Activated CD4-positive, alpha-beta T cell treated with anti-CD3 and anti-CD28 coated beads, Interleukin-2, amount 50 U/mL, for 24 hours (primary cell): ENCODE data around the gene PAXX.

Experiments used
- DNase-seq, 2 donors: peaks; one replicate each; pipeline ENCODE4 v3.0.0-alpha.2; 2020; ENCODE audit warnings: low read depth in 1 of 2, low spot score in 1 of 2

PAXX gene

DNA sequence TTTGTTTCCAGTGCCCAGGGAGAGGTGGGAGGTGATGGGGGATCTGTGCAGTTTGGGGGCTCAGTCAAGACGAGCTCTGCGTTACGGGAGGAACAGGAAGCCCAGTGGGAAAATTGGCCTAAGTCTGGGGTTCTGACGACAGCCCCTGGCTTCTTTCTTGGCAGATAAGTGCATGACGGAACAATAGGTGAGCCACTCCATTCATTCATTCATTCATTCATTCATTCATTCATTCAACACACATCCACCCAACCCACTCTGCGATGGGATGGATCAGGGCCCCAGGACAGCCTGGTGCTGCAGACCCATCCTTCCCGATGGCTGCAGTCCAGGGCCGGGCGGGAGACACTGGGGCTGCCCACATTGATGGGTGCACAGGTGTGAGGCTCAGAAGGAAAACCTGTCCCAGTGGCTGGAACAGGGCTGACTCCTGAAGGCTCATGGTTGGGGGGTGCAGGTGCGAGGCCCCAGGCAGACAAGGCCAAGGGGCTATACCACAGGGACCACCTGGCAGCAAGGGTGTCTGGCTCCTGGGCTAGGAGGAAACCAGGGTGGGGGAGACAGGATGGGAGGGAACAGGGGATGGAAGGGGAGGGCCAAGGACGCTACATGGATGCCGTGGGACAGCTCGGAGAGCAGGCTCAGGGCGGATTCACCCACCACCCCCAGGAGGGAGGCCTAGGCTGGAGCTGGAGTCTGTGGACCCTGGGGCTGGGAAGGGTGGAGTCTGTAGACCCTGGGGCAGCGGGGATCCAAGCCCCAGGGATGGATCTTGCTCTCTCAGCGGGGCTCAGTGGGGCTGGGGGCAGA lies 11.3 kb upstream of the PAXX start:
- no peak for DNase-seq

DNA sequence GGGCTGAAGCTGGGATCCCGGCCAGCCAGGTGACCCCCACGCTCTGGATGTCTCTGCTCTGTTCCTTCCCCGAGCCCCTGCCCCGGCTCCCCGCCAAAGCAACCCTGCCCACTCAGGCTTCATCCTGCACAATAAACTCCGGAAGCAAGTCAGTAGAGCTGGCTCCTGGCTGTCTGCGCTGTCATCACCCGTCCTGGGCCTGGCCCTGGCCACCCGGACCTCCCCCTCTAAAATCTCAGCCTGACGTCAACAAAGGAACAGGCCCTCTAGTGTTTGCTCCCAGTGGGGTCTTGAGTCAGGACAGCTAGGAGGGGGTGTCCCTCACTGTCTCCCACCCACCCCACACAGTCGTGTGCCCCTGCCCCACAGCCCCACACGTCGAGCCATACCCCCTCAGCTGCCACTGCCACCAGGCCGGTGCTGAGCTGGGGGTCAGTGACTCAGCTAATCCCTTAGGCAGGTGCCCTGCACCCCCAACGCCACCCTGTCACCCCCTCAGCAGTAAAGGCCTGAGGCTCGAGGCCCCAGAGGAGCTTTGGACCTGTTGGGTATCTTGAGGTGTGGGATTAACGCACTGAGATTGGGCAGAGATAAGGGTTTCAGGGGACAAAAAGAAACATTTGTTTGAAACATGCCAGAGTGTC lies 10.5 kb upstream of the PAXX start:
- no peak for DNase-seq

DNA sequence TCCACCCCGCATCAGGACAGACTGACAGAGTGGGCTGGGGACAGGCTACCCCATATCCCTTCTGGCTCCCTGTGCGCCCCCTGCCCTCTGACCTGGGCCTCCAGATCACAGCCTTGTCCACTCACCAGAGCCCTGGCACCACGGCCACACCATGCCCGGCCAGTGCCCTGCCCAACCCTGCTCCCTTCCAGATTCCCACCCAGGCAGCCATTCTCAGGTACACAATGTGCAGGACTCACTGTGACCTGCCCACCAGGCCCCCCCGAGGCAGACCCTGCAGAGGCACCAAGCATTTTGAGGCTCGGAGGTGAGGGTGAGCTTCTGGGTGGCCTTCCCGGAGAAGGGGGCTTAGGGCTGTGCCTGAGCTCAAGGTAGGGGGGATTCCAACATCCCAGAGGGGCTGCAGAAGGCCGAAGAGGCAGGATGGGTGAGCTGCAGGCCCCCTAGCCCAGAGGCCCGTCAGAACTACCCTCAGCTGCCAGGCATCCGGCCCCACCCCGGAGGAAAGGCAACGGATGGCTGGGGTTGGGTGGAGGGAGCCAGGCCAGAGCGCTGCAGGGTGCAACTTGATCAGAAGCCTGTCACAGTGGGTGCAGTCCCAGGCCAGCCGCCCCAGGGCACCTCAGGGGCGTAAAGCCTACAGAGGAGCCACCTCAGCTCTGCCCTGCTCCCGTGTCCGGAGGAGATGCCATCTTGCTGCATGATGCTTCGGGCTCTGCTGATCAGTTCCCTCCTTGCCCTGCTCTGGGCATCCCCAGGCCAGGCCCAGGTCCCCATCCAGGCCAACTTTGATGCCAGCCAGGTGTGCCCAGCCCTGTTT lies 9.8 kb upstream of the PAXX start, which contains the start of gene LCNL1:
Gene LCNL1 (plus strand): TSS at position 762 of the 820 bp plus-strand sequence. CDS start 594 bp downstream, outside the sequence.
- DNase-seq, result no peak

DNA sequence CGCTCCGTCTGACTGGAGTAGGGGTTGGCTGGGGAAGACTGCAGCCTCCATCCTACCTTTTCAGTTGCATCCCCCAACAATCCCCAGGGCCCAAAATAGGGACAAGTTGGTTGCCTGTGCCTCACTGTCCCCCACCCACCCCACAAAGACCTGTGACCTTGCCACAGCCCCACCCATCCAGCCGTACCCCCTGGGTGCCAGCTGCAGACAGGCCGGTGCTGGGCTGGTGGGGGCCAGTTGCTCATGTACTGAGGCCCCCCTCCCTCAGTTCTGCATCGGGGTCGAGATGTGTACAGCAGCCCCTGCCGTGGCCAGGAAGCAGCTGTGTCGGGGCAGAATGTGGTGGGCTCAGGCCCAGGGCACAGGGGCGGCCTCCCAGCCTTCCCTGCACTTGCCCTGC lies 9.1 kb upstream of the PAXX start:
- no peak for DNase-seq

DNA sequence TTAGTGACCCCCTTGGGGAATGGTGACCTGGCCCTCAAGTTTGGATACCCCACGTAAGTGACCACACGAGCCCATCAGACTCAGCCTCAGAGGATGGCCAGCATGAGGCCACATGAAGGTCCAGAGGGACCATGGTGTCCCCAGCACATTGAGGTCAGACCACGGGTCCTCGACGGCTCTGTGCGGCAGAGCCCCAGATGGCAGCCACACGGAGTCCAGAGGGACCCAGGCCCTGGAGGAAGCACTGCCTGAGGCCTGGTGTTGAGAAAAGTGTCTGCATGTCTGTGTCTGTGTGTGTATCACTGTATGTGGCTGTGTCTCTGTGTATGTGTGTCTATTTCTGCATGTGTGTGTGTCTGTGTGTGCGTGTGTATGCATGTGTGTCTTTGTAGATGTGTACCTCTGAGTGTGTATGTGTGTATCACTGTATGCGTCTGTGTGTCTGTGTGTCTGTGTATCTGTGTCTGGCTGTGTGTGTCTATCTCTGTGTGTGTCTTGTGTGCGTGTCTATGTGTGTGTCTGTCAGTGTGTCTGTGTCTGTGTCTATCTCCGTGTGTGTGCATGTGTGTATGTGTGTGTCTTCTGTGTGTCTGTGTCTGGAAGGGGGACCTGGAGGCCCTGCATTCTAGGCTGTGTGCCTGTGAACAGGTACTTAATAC lies 8.4 kb upstream of the PAXX start:
- no peak for DNase-seq

DNA sequence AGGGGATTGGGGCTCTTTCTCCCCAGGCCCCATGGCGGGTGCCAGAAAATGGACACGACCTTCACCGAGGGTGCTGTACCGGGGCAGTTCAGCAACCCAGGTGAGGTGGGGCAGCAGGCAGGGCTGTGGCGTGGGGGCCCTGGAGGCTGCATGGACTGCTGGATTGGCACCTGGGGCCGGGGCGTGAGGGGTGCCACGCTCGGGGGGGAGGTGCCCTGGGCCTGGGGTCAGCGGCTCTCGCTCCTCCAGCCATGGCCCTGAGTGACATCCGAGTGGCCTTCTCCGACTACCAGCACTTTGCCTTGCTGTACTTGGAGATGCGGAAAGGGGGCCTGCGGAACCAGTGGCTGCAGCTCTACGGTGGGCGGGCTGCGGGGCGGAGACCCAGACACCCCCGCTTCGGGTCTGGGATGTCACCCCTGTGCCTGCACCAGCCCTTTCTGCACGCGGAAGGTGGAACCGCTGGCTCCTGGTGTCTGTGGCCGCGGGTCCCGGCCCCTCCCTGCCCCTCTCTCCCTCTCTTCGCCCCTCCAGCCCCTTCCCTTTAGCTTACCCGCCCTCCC lies 7.7 kb upstream of the PAXX start:
- no peak for DNase-seq

DNA sequence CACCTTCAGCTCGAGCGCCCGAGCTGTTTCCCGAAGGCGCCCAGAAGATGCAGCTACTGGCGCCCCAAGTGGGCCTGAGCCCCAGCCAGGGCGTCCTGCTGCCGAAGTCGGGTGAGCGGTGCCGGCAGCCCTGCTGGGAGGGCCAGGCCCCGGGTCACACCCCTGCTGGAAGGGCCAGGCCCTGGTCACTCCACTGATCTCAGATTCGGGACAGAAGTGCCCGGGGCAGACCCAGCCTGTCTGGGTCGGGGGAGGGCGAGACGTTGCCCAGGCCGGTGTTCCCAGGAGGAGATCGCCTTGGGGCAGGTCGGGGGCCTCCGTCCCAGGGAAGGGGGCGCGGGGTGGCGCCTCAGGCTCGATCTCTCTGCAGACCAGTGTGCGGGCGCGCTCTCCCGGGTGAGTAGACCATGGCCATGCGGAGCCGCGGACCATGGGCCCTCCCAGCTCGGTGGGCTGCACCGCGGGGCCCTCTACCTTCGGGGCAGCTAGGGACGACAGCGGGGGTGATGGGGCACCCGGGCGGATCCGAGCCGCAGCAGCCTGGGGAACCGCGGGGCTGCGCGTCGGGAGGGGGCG lies 7.1 kb upstream of the PAXX start:
- no peak for DNase-seq

DNA sequence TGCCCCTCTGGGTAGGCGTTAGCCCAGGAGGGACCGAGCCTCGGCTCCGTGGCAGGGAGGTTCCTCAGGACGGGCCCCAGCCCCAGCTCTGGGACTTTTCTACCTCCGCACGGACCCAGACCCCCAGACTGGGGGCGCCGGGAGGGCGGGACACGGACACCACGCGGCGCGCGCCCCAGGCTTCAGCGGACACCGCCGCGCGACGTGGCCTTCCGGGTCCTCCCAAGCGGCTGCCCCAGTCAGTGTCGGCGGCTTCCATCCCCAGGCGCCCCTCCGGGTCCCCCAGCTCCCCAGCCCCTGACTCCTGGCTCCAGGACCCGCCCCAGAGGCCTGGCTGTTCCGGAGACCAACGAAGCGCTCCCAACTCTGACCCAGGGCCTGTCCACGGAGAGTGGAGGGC lies 6.4 kb upstream of the PAXX start:
- DNase-seq, result no peak

DNA sequence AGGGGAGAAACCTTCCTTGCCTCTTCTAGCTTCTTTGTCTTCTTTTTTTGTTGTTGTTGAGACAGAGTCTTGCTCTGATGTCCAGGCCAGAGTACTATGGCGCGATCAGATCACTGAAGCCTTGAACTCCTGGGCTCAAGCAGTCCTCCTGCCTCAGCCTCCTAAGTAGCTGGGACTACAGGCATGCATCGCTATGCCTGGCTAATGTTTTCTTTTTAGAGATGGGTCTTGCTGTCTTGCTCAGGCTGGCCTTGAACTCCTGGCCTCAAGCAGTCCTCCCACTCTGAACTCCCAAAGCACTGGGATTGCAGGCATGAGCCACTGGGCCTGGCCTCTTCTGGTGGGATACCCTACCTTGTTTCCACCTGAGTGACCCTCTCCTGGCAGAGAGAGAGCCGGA lies 3.4 kb upstream of the PAXX start:
- DNase-seq, result no peak

DNA sequence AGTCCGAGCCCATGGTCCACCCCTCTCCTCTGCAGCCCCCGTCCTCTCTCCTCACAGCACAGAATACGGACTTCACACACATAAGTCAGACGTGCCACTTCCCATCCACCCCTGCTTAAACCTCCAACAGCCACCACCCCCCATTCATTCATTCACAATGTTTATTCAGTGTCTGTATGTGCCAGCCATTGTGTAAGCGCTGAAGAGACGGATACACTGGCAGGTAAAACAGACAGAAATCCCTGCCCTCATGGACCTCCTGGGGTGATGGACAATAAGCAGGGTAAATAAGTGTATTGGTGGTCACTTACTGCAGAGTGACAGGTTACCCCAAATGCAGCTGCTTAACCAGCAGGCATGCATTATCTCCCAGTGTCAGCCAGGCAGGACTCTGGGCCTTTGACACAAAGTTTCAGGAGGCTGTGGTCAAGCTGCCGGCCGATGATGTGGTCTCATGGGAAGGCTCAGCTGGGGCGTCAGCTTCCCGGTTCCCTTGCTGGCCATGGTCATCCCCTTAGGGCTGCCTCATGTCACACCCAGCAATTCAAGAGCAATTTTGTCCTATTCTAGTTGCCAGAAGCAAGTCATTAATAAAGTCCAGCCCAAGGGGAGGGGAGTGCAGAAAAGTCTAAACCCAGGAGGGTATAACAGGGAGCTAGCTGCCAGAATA lies 1.8 kb upstream of the PAXX start:
- DNase-seq, result no peak

DNA sequence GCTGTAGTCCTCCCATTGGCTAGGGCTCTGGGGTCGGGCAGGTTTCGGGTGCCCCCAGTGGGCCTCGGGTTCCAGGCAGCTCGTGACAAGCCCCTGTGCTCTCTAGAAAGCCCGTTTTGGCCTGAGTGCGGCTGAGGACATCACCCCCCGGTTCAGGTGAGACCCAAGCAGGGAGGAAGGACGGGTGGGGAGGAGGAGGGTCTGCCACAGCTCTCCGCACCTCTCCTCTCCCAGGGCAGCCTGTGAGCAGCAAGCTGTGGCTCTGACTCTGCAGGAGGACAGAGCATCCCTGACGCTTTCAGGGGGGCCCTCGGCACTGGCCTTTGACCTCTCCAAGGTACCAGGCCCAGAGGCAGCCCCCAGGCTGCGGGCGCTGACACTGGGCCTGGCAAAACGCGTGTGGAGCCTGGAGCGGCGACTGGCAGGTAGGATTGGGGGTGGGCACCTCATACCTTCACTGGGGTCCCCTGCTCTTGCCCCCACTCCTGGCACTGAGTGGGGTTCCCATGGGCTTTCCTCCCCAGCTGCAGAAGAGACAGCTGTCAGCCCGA lies 672 bp downstream of the PAXX start:
- no peak for DNase-seq

DNA sequence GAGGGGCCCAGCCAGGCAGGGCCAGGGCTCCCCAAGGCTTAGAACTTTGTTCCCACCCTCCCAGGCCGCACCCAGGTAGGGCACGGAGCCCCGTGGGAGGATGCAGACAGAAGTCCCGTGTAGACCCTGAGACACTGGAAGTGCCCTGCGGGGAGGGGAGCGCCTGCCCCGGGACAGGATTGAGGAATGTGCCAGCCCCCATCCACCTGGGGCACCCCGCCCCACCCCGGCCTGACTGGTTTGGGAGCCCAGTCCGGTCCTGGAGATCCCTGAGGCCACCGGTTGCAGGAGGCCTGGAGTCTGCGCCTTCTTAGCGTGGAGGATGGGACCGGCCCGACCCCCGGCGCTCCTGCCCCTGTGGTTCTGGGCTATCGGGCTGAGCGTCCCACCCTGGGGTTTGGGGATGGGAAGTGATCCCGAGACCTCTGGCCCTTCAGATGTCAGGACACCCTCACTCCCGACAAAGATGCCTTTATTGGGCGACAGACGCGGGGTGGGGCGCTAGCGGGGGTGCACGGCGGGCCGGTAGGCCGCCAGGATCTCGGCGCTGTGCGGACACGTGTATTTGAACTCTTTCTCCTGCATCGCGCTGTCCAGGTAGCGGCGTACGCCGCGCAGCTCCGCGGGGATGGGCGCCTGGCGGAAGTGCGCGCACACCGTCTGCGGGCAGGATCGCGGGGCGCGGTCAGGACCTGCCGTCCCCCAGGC lies 2.1 kb downstream of the PAXX start:
- DNase-seq, result no peak

DNA sequence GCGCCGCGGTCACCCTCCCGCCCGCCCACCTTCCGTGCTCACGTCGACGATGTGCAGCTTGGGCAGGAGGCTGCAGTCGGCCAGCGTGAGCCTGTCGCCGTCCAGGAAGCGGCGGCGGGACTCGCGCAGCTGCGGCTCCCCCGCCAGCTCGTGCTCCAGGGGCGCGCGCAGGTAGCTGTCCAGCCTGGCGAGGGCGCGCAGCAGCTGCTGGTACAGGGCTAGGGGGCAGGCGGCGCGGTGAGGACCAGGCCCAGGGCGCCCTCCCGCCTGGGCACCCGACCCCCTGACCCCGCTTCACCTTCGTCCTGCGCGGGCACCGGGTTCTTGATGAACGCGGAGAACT lies 2.6 kb downstream of the PAXX start:
- no peak for DNase-seq

DNA sequence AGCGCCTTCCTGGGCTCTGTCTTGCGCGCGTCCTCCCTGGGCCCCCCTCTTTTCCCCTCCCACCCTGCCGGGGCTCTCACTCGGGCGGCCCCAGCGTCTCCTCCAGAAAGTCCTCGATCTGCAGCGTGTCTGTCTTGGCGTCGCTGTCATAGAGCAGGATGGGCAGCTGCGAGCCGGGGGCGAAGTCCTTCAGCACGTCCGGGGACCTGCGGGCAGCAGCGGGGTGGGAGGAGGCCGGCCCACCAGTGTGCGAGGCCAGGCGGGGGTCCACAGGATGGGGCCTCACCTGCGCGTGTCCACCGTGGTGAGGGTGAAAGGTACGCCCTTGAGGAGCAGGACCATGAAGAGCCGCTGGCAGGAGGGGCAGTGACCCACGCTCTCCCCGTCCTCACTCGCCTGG lies 3.1 kb downstream of the PAXX start:
- no peak for DNase-seq

DNA sequence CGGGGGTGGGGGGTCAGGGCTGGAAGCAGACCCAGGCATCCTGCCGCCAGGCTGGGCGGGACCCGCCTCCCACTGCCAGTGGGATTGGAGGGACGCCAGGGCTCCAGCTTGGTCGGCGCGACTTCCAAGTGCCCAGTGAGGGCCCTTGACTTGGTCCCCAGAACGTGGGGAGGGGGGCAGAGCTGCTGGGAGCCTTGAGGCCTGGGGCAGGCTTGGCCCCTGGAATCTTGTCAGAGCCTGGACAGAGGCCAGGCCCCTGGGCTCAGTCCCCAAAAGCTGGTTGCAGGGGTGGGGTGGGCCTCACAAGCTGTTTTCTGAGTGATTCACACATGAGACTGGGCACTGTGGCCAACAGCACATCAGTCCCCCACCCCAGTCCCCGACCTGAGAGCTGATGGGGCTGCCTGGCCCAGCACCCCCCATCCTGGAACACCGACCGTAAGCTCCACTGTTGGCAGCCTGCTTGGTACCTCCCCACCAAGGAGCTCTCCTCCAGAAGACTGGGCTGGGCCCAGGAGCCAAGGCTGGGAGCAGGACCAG lies 3.6 kb downstream of the PAXX start:
- no peak for DNase-seq

DNA sequence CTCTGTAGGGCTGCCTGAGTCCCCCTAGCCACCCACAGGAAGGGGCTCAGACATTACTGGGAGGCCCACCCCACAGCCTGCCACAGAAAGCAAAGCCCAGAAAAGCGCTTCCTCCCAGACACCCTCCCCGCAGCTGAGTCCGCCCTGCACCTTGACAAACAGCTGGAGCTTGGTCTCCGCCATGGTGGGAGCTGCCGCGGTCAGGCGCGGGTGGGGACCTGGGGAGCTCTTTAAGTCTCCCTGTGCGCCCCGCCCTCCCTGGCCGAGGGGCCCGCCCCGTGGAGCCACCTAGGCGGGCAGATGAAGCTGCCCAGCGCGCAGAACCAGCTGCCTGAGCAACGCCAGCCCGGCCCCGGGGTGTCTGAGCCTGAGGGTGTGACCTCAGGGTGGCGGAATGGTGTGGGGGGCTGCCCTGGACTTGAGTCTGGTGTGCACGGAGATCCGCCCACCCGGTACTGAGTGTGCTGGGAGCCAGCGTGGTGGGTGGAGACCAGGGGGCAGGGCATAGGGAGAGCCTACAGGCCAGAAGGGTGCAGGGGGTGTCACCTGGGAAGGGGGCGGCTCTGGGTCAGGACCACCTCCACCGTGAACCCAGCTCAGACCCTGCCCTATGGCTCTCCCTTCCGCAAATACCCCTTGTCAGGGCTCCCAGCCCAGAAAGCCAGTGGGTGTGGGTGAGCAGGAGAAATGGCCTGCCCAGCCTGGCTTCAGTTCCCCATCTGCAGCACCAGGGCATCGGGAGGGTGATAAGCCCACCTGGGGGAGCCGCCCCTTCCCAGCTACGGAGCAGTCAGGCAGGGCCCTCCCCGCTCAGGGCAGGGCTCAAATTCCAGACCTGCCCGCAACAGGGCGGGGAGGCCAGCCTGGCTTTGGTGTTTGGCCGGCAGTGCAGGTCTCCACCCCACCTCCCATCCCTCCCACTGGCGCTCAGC lies 4.4 kb downstream of the PAXX start, which contains the start of gene CLIC3:
Gene CLIC3 (minus strand): TSS at position 208 of the 932 bp plus-strand sequence. CDS start 25 bp downstream, at position 183.
- no peak for DNase-seq

DNA sequence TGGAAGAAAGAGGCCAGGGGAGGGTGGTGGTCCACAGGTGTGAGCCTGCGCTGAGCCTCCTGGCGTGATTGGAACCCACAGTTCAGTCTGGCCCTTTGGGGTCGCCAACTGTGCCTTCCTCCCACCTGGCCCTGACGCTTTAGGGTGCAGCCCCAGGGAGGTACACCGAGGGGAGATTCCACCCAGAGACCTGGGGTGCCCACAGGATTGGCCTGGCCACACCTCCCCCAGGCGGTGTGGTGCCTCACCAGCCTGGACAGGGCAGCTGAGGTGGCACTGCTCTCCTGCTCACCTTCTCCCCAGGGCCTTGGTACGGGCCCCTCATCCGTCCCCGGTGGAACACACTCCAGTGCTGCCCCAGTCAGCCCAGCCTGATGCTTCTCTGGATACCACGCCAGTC lies 5.1 kb downstream of the PAXX start:
- no peak for DNase-seq

DNA sequence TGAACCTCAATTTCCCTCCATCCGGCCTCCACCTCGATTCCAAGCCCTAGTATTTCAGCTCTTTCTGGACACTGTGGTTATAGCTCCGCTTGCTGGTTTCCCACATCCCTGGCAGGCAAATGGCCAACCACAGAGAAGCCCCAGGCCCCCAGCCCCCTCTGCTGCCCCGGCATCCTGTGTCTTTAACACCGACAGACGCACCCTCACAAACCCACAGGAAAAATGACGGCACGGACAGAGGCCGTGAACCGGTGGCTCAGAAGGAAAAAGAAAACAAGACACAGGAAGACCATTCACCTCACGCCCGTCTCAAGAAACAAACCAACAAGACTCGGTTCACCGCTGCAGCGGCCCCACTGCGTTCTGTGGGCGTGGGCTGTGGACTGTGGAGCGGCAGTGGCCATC lies 5.6 kb downstream of the PAXX start:
- DNase-seq, result no peak
